WI38 (cell line): ENCODE measurements around the gene TAP1.
A peak's percentile ranks its signal among the peaks of the same experiment; 100 is the strongest.
"Not testable (repeated sequence)": the region's sequence is repeated elsewhere in the genome, so short reads cannot be mapped to it uniquely, and the experiment has no call there.

Experiments
- H3K4me3 ChIP-seq: 2 replicates; pipeline ENCODE4 v1.5.1; 2011; ENCODE audit warnings: low read depth, mild to moderate bottlenecking, control low read depth, low read length
- TF ChIP-seq, protein P1 (sequence below): IDR thresholded peaks from 2 replicates; pipeline ENCODE4 v1.5.1; 2012; ENCODE audit warnings: low read depth, mild to moderate bottlenecking, control low read depth, low read length

The TAP1 gene

DNA sequence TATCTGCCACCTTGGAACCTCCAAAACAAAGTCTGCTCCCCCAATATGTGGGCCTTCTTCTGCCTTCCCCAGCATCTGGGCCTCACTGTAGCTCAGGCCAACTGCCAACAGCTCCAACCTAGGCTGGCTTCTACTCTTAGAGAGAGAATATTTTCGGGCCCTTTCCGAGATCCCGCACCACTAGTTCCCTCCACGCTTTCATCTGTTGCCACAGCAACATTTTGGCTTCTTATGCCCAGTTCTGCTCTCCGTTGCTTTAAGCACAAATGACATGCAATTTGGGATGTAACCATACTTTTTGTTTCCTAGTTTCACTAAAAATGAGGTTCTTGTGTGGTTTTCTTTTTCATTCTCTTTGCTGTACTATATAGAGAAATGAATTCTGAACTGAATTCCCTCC is 34.1 kb upstream of the TAP1 start:
- TF ChIP-seq, protein P1, sequence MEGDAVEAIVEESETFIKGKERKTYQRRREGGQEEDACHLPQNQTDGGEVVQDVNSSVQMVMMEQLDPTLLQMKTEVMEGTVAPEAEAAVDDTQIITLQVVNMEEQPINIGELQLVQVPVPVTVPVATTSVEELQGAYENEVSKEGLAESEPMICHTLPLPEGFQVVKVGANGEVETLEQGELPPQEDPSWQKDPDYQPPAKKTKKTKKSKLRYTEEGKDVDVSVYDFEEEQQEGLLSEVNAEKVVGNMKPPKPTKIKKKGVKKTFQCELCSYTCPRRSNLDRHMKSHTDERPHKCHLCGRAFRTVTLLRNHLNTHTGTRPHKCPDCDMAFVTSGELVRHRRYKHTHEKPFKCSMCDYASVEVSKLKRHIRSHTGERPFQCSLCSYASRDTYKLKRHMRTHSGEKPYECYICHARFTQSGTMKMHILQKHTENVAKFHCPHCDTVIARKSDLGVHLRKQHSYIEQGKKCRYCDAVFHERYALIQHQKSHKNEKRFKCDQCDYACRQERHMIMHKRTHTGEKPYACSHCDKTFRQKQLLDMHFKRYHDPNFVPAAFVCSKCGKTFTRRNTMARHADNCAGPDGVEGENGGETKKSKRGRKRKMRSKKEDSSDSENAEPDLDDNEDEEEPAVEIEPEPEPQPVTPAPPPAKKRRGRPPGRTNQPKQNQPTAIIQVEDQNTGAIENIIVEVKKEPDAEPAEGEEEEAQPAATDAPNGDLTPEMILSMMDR, result no peak
- H3K4me3 ChIP-seq, result no peak overlapping the region

DNA sequence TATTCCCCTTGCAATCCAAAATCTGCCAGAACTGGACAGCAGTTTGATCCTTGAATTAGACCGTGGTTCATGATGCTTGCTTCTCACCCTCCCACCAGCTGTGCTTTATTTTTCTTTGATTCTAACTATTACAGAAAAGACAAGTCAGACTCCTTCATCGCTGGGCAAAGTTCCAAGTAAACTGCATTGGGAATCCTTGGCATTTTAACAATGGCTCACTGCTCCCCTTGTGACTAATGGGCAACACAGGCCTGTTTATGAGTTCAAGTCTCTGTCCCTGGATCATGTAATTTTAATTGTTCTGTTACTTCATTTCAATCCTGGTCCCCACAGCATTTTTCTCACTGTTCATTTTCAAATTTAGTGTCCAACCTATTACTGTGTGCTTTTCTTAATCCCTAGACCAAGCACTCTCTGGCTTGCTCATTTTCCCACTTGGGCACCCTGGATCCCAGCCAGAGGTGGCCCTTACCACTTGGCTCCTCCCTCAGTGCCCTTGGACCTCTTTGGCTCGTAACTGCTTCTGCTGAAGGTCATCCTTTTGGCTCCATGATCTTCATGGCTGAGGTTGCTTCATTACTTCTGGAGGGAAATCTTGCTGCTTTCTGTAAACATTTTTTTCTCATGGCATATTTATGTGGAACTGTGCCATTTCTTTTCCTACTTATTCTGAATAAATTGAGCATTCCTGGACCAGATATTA is 33.3 kb upstream of the TAP1 start:
- TF ChIP-seq, protein P1, result no peak

DNA sequence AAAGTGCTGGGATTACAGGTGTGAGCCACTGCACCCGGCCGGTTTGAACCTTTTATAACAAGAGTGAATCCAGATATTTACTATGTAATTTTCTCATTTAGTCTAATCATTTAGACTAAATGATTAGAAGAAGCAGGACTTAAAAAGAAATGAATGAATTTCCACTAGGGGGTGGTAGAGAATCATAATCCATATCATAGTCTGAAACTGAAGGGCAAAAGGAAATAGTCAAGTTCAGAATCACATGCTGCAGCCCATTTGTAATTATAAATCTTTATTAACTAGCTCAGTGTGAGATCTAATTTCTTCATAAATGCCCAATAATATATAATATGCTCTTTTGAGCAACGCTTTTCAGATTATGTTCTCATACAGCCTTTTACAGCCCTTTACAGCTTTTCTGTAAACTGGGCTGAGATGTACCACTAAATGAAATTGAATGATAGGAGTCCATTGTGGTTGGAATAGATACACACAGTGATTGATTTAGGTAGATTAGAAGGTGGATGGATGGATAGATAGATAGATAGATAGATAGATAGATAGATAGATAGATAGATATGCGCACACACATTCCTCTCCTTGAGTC is 32.3 kb upstream of the TAP1 start:
- H3K4me3 ChIP-seq, result no peak overlapping the region
- TF ChIP-seq, protein P1, result peak; percentile 9; the same call in 1 of the 2 replicates

More for the DNA sequence above, 33.3 kb upstream of the TAP1 start:
- H3K4me3 ChIP-seq, result no peak overlapping the region

DNA sequence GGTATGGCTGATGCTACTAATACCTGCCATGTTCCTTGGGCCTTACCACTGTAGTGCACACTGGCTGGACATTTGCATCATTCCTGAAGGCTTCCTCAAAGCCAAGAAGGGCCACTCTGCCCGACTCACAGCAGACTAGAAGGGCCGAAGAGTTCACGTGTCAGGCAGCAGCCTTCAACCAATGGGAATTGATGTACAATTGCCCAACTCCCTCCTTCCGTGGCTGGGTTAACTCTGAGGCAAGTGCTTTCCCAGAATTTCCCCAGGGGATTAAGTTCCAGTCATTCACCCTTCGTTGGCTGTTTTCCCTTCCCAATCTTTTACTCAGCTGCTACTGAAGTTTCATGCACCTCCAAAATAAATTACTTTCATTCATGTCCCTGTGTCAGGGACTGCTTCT is 30.3 kb upstream of the TAP1 start:
- H3K4me3 ChIP-seq, result no peak overlapping the region
- TF ChIP-seq, protein P1, result no peak

DNA sequence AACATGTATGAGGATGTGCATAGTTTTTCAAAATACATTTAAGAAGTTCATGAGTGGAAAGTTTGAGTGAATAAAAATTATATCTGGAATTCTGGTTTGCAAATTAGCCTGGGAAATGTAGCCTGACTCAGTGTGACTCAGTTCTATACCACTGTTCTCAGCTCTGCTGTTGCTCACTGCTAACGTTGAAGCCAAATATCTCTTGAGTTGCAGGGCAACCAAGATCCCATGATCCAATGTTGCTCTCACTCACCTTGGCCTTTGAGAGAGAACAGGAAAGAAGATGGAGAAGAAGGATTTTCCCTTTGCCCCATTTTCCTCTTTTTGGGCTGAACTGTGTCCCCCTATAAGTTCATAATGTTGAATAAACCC is 29.4 kb upstream of the TAP1 start:
- TF ChIP-seq, protein P1, result no peak
- no peak overlapping the region for H3K4me3 ChIP-seq

DNA sequence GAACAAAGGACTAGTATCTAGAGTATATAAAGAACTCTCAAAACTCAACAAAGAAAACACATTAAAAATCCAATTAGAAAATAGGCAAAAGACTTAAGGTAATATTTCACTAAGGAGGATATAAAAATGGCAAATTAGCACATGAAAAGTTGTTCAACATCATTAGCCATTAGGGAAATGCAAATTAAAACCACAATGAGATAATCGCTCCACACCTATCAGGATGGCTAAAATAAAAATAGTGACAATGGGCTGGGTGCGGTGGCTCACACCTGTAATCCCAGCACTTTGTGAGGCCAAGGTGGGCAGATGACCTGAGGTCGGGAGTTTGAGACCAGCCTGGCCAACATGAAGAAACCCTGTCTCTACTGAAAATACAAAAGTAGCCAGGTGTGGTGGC is 27.5 kb upstream of the TAP1 start:
- not testable (repeated sequence) for H3K4me3 ChIP-seq

DNA sequence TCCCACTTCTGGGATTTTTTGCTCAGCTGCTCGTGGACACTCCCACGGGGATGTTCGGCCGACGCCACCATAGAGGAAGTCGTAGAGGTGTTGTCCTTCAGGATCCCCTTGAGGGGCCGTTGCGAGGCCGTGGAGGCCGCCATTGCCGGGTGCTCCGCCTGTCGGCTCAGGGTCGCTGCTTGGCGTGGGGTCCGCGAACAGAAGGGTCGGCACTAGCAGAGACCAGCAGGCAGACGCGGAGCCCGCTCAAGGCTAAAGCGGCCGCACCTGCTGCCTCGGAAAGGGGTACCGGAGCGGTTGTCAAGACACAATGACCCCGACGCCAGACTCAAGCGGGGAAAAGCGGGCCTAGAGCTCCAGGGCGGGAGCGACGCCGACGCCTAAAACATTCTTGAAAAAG is 26.2 kb upstream of the TAP1 start:
- TF ChIP-seq, protein P1, result no peak
- no peak overlapping the region for H3K4me3 ChIP-seq

DNA sequence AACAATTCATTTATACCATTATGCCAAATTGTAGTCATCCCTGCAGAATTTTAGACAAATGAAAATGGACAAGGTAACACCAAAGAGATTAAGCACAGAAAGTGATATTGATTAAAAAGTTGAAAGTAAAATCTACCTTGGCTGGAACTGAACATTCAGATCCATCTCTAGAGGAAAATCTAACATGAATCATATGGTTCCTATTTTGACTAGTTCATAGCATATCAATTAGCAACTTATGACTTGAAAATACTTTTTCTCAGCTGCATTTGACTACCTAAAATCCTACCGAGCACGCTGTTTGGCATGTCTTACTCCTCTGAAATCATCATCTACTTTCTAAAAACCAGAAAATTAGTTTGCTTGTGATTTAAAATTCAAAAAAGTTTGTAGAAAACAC is 23.1 kb upstream of the TAP1 start:
- no peak overlapping the region for H3K4me3 ChIP-seq
- TF ChIP-seq, protein P1, result no peak

DNA sequence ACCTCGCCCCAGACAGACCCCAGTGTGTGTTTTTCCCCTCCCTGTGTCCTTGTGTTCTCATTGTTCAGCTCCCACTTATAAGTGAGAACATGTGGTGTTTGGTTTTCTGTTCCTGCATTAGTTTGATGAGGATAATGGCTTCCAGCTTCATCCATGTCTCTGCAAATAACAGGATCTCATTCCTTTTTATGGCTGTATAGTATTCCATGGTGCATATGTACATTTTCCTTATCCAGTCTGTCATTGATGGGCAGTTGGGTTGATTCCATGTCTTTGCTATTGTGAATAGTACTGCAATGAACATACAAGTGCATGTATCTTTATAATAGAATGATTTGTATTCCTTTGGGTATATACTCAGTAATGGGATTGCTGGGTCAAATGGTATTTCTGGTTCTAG is 20.4 kb upstream of the TAP1 start:
- not testable (repeated sequence) for H3K4me3 ChIP-seq
